Body of pancreas (tissue), 4 donors: Measurements from ENCODE around the gene ATP9B.

Experiments used
- CTCF ChIP-seq, 7 experiments: fragments of 450-650 bp in 4 of 7; fragments of 200-600 bp in 3 of 7; sonication (generic) in 3 of 7; IDR thresholded peaks; one replicate each; pipeline ENCODE4 v1.5.1; 2016 to 2019; ENCODE audit warnings: antibody characterized with exemption in 7 of 7
- POLR2A ChIP-seq, 3 donors: fragments of 450-650 bp; IDR thresholded peaks; one replicate each; pipeline ENCODE4 v1.6.1; 2016; ENCODE audit warnings: antibody characterized with exemption in 3 of 3, mild to moderate bottlenecking in 2 of 3

DNA sequence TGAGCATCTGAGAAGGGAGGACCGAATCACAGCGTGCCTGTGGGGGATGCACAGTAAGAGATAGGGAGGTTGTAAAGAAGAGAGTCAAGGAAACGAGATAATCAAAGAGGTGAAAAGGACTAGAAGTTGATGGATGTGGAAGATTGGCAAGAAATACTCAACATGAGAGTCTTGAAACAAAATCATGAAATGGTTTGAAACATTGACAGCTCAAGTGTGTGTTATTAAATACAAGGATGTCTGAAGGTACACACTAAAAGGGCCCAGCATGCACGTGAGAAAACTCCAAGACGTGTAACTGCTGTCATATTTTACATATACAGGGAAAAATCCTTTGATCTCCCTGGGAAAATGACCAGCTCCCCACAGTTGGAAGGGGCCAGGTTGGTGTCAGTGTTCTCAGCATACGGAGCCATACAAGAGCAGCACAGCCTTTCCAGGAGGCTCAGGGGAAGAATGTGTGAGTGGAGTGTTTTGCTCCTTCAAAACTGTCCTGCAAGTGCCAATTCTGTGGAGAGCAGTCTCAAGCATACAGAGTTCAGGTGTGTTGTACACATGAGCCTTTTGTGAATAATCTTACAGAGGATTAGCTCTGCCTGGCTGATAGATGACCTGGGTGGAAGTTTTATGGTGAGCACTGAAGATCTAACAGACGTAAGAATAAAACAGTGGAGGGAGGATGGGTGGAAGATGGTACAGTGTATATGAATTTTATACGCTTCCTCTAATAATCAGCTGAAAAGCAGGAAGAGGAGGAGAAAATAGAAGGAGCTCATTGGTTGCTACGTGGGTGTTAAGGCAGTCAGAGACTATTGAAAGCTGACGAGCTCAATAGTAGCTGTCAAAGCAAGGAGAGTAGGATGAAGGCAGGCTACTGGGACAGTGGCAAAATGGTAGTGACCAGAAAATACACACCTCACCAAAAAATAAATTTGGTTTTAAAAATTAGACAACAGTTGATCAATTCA is 126.8 kb downstream of the ATP9B start:
- TF ChIP-seq POLR2A (IDR thresholded peaks at IDR 0.05) (no peak), CTCF (IDR thresholded peaks at IDR 0.05) (no peak)
